DMS 273 (cell line): ENCODE data around the gene FAM171A2.
"Not testable (repeated sequence)": the region's sequence is repeated elsewhere in the genome, so short reads cannot be mapped to it uniquely, and the experiment has no call there.

Experiments used
- DNase-seq: peaks from one replicate; lab custom pipeline; 2025; ENCODE audit not compliant: unreplicated experiment; lab: John Stamatoyannopoulos, UW

Gene FAM171A2

GRCh38 chr17:44383861-44384260, 20.2 kb upstream of the FAM171A2 start:
- DNase-seq = no peak

GRCh38 chr17:44383363-44383762, 19.7 kb upstream of the FAM171A2 start:
- no peak for DNase-seq

GRCh38 chr17:44382917-44383316, 19.3 kb upstream of the FAM171A2 start:
- no peak for DNase-seq

GRCh38 chr17:44381810-44382305, 18.2 kb upstream of the FAM171A2 start:
- DNase-seq = no peak

GRCh38 chr17:44380767-44381166, 17.1 kb upstream of the FAM171A2 start:
- DNase-seq = no peak

- no peak for DNase-seq
Measured at GRCh38 chr17:44379887-44380286, 16.2 kb upstream of the FAM171A2 start.

GRCh38 chr17:44378171-44378705, 14.6 kb upstream of the FAM171A2 start:
- DNase-seq = no peak

GRCh38 chr17:44376779-44377178, 13.1 kb upstream of the FAM171A2 start:
- no peak for DNase-seq

- DNase-seq = peak; percentile 56
Measured at GRCh38 chr17:44376124-44376523, 12.5 kb upstream of the FAM171A2 start.

GRCh38 chr17:44375196-44376017, 11.8 kb upstream of the FAM171A2 start:
- DNase-seq = no peak

GRCh38 chr17:44374306-44375195, 10.9 kb upstream of the FAM171A2 start:
- no peak for DNase-seq

- no peak for DNase-seq
Measured at GRCh38 chr17:44372036-44372435, 8.4 kb upstream of the FAM171A2 start.

GRCh38 chr17:44369414-44370023, 5.9 kb upstream of the FAM171A2 start:
- DNase-seq = not testable (repeated sequence)

GRCh38 chr17:44368391-44369243, 5.0 kb upstream of the FAM171A2 start:
- not testable (repeated sequence) for DNase-seq

DNA sequence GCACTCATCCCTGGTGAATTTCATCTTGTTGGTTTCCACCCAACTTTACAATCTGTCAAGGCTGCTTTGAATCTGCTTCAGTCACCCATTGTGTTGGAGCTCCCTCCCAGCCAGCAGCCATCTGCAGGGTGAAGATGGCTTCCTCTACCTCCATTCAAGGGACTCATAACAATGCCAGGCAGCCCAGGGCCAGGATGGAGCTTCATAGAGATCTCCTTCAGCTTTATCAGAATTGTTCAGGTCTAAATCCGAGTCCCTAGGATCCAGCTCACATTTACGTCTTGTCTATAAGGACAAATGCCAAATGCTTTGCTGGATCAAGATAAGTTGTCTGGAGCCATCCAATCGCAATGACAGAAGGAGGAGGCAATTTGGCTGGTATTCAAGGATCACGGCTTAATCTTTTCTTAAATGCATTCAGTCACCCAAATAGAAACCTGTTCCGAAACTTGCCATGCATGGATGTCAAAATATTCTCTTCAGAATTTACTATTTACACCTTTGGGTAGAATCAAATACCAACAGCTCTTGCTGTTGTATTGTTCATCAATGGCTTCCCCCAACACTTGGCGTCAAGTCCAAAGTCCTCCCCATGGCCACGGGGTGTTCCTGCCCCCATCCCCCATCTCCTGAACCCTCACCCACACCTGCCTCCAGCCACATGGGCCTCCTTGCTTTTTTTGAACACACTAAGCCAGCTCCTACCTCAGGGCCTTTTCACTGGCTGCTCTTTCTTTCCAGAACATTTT, 3.8 kb upstream of the FAM171A2 start:
- DNase-seq = peak; percentile 62

- DNase-seq = not testable (repeated sequence)
Measured at GRCh38 chr17:44365051-44365450, 1.4 kb upstream of the FAM171A2 start.

GRCh38 chr17:44362949-44363612, 572 bp downstream of the FAM171A2 start:
- peak; percentile 71 for DNase-seq

GRCh38 chr17:44362459-44362948, 1.1 kb downstream of the FAM171A2 start:
- no peak for DNase-seq
